CD4-positive, alpha-beta T cell (primary cell): ENCODE results near the gene PLEKHA4. TPM values are rescaled to one million over a fixed set of nuclear protein-coding genes. Genes with fewer than 3 reads are reported as not detected.

Experiments used
- ATAC-seq: fragments of 200-7000 bp; cut with Tn5 transposase; one replicate; pipeline ENCODE4 v1.10.0; 2022; ENCODE audit warnings: mild to moderate bottlenecking; ENCODE audit not compliant: poor library complexity
- CTCF ChIA-PET: fragments of 350-600 bp; sonication (Branson Sonifier 250); formaldehyde crosslinking; loops from one replicate; lab custom pipeline; 2021; ENCODE audit warnings: antibody characterized with exemption, inconsistent platforms; lab: Charles Lee
- POLR2A ChIA-PET: fragments of 350-600 bp; sonication (Branson Sonifier 250); formaldehyde crosslinking; loops from one replicate; lab custom pipeline; 2021; ENCODE audit warnings: antibody characterized with exemption, inconsistent platforms; lab: Charles Lee
- DNase-seq, 14 experiments: peaks; one replicate each; pipeline ENCODE4 v3.0.0-alpha.2; 2013 to 2020; ENCODE audit warnings: mixed read lengths in 2 of 14
- H3K27ac ChIP-seq, 2 donors: one replicate each; pipeline versions ENCODE4 v1.5.1 to v1.7.0; 2013; ENCODE audit warnings: low read length in 2 of 2, low read depth in 1 of 2, mild to moderate bottlenecking in 1 of 2
- H3K27me3 ChIP-seq, 2 experiments: 1 replicate in 1 of 2; 2 replicates in 1 of 2; pipeline versions ENCODE4 v1.6.1 to v1.7.0; 2013; ENCODE audit warnings: low read length in 2 of 2, control low read depth in 1 of 2, mild to moderate bottlenecking in 1 of 2, moderate library complexity in 1 of 2; ENCODE audit not compliant: insufficient read depth in 2 of 2, control insufficient read depth in 1 of 2
- H3K36me3 ChIP-seq: one replicate; pipeline ENCODE4 v1.6.1; 2013; ENCODE audit warnings: low read length, control low read depth; ENCODE audit not compliant: insufficient read depth
- H3K4me1 ChIP-seq: one replicate; pipeline ENCODE4 v1.6.1; 2013; ENCODE audit warnings: low read length, control low read depth; ENCODE audit not compliant: insufficient read depth
- H3K4me3 ChIP-seq: one replicate; pipeline ENCODE4 v1.5.1; 2013; ENCODE audit warnings: mild to moderate bottlenecking, low read length, moderate library complexity
- H3K9me3 ChIP-seq, 2 experiments: 1 replicate in 1 of 2; 2 replicates in 1 of 2; pipeline versions ENCODE4 v1.6.1 to v1.7.0; 2013; ENCODE audit warnings: low read length in 2 of 2, mild to moderate bottlenecking in 2 of 2, control low read depth in 1 of 2, moderate library complexity in 1 of 2; ENCODE audit not compliant: control insufficient read depth in 1 of 2, insufficient read depth in 1 of 2
- H3K27ac Mint-ChIP-seq: one replicate; pipeline ENCODE4 v1.8.0; 2020; ENCODE audit warnings: mixed read lengths
- H3K27me3 Mint-ChIP-seq: one replicate; pipeline ENCODE4 v1.8.0; 2021; ENCODE audit warnings: mixed read lengths
- H3K36me3 Mint-ChIP-seq: one replicate; pipeline ENCODE4 v1.8.0; 2021; ENCODE audit warnings: low read depth, mixed read lengths
- H3K4me1 Mint-ChIP-seq: one replicate; pipeline ENCODE4 v1.8.0; 2021; ENCODE audit warnings: low read depth, mixed read lengths
- H3K4me3 Mint-ChIP-seq: one replicate; pipeline ENCODE4 v1.8.0; 2020; ENCODE audit warnings: mild to moderate bottlenecking, mixed read lengths
- H3K9me3 Mint-ChIP-seq: one replicate; pipeline ENCODE4 v1.8.0; 2020; ENCODE audit warnings: mixed read lengths
- CTCF ChIP-seq: fragments of 200-600 bp; IDR thresholded peaks from one replicate; pipeline ENCODE4 v1.8.0; 2022; ENCODE audit warnings: antibody characterized with exemption, mild to moderate bottlenecking
- intact Hi-C, 2 experiments: fragments of 100-400 bp; cut with DNase I in 1 of 2; cut with micrococcal nuclease in 1 of 2; formaldehyde crosslinking; loops; one replicate each; pipeline versions ENCODE4 v1.15.1 to v1.9.0; 2023 to 2025; cut with DNase I, micrococcal nuclease
- total RNA-seq, 174 experiments: library from RNA in 2 of 174; stranded (reverse) in 2 of 174; gene quantifications; one replicate each; pipeline ENCODE4 v1.2.3 and lab custom pipeline; 2021 to 2026

PLEKHA4 gene
- total RNA-seq, 2 experiments from 2014 or later, result 1.4 to 2.7 TPM

- Histone ChIP-seq H3K4me3 (no peak overlapping the region), H3K9me3 (no peaks in the 10 kb centered on the region), H3K27ac (no peak overlapping the region), H3K36me3 (peaks cover 5% of the 10 kb centered on the region), H3K4me1 (peaks cover 34% of the 10 kb centered on the region), H3K27me3 (no peaks in the 10 kb centered on the region)
- DNase-seq (no peak), ATAC-seq (no peak)
- Mint-ChIP-seq H3K4me3 (peak overlapping the region; percentile 45), H3K27me3 (no peaks in the 10 kb centered on the region), H3K36me3 (peaks cover 4% of the 10 kb centered on the region), H3K4me1 (peaks cover 28% of the 10 kb centered on the region), H3K9me3 (no peaks in the 10 kb centered on the region), H3K27ac (peak overlapping the region; percentile 18)
- CTCF ChIA-PET, result interaction anchor here (0.7 to 2.4 kb wide), 3 partner anchors 12 to 172 kb away, joined by 3 to 14 read pairs (median 4); no protein-coding TSS in a partner anchor
- POLR2A ChIA-PET, result no interaction called here
- no peak for TF ChIP-seq CTCF
- intact Hi-C loops, result no loop called here
Measured at GRCh38 chr19:48807590-48808308, 60.7 kb downstream of the PLEKHA4 start.

GRCh38 chr19:48806818-48807589 is 61.4 kb downstream of the PLEKHA4 start:
- no peaks in the 10 kb centered on the region for H3K27me3 ChIP-seq
- H3K4me1 ChIP-seq, result peaks cover 29% of the 10 kb centered on the region
- no peak for TF ChIP-seq CTCF
- Mint-ChIP-seq H3K27me3 (no peaks in the 10 kb centered on the region), H3K36me3 (no peaks in the 10 kb centered on the region), H3K27ac (no peak overlapping the region), H3K9me3 (no peaks in the 10 kb centered on the region), H3K4me1 (peaks cover 23% of the 10 kb centered on the region), H3K4me3 (peak overlapping the region; percentile 80)
- intact Hi-C loops, result no loop called here
- POLR2A ChIA-PET, result interaction anchor here (0.7 to 1.0 kb wide), 3 partner anchors 12 to 159 kb away, joined by 3 to 4 read pairs (median 3); partner anchors contain the start of gene PPP1R15A
- DNase-seq (peak in 4 of 14 experiments; percentile 43 to 77 (median 61)), ATAC-seq (no peak)
- CTCF ChIA-PET, result interaction anchor here (1.1 to 2.4 kb wide), 2 partner anchors 12 to 19 kb away, joined by 6 to 14 read pairs; no protein-coding TSS in a partner anchor
- H3K4me3 ChIP-seq, result no peak overlapping the region
- no peaks in the 10 kb centered on the region for H3K9me3 ChIP-seq
- peaks cover 5% of the 10 kb centered on the region for H3K36me3 ChIP-seq
- H3K27ac ChIP-seq, result no peak overlapping the region

- DNase-seq (peak in 7 of 14 experiments; percentile 23 to 61 (median 27)), ATAC-seq (peak; percentile 71)
- no peak for TF ChIP-seq CTCF
- H3K27ac Mint-ChIP-seq, result no peak overlapping the region
- Histone ChIP-seq H3K36me3 (peaks cover 5% of the 10 kb centered on the region), H3K9me3 (no peaks in the 10 kb centered on the region), H3K4me3 (no peak overlapping the region), H3K27me3 (no peaks in the 10 kb centered on the region), H3K27ac (no peak overlapping the region), H3K4me1 (peaks cover 24% of the 10 kb centered on the region)
- CTCF ChIA-PET, result interaction anchor here (1.1 to 2.4 kb wide), 2 partner anchors 11 to 19 kb away, joined by 6 to 14 read pairs; no protein-coding TSS in a partner anchor
- peak overlapping the region; percentile 80 for H3K4me3 Mint-ChIP-seq
- intact Hi-C loops, result no loop called here
- no peaks in the 10 kb centered on the region for H3K9me3 Mint-ChIP-seq
- H3K27me3 Mint-ChIP-seq, result no peaks in the 10 kb centered on the region
- POLR2A ChIA-PET, result interaction anchor here (0.7 to 1.0 kb wide), 3 partner anchors 11 to 160 kb away, joined by 3 to 4 read pairs (median 3); partner anchors contain the start of gene PPP1R15A
- no peaks in the 10 kb centered on the region for H3K36me3 Mint-ChIP-seq
- H3K4me1 Mint-ChIP-seq, result peaks cover 23% of the 10 kb centered on the region
Measured at GRCh38 chr19:48806518-48806817, 61.9 kb downstream of the PLEKHA4 start.
